GM10266 (cell line): ENCODE data around the gene PFKFB4.

Source experiments
- DNase-seq: peaks from one replicate; pipeline ENCODE4 v3.0.0; 2012; ENCODE audit errors: extremely low spot score
- CTCF ChIP-seq: IDR thresholded peaks from 2 replicates; pipeline ENCODE4 v1.5.1; 2012; ENCODE audit warnings: mild to moderate bottlenecking, low read depth; ENCODE audit not compliant: control insufficient read depth, insufficient read depth; ENCODE audit errors: missing control alignments

The PFKFB4 gene

GRCh38 chr3:48565186-48565585 is 8.6 kb upstream of the PFKFB4 start:
- DNase-seq: no peak
- TF ChIP-seq CTCF: no peak

GRCh38 chr3:48564667-48565066 is 8.1 kb upstream of the PFKFB4 start:
- TF ChIP-seq CTCF: no peak
- no peak for DNase-seq

GRCh38 chr3:48564022-48564421 is 7.4 kb upstream of the PFKFB4 start:
- TF ChIP-seq CTCF: no peak
- no peak for DNase-seq

- DNase-seq: no peak
- TF ChIP-seq CTCF: no peak
Measured at GRCh38 chr3:48563382-48563918, 6.8 kb upstream of the PFKFB4 start, which contains the start of gene UCN2. Gene UCN2, minus strand, starts transcription at chr3:48563781. Its CDS starts 657 bp downstream, at chr3:48563124.

- TF ChIP-seq CTCF: no peak
- DNase-seq: no peak
Measured at GRCh38 chr3:48562367-48563095, 5.9 kb upstream of the PFKFB4 start.

GRCh38 chr3:48561045-48561736 is 4.6 kb upstream of the PFKFB4 start:
- TF ChIP-seq CTCF: peak; percentile 46
- peak; percentile 59 for DNase-seq

- DNase-seq: peak; percentile 16
- no peak for TF ChIP-seq CTCF
Measured at GRCh38 chr3:48560648-48561018, 4.0 kb upstream of the PFKFB4 start.
